ENCODE measurements around the gene NSD2.

The NSD2 gene

GRCh38 chr4:1945912-1946311, 74.7 kb downstream of the NSD2 start:
- H3K27ac ChIP-seq: no peak overlapping the region
- no peak for TF ChIP-seq ZFX (IDR thresholded peaks at IDR 0.05; ENCODE audit: borderline replicate concordance)
- TF ChIP-seq, protein P1, sequence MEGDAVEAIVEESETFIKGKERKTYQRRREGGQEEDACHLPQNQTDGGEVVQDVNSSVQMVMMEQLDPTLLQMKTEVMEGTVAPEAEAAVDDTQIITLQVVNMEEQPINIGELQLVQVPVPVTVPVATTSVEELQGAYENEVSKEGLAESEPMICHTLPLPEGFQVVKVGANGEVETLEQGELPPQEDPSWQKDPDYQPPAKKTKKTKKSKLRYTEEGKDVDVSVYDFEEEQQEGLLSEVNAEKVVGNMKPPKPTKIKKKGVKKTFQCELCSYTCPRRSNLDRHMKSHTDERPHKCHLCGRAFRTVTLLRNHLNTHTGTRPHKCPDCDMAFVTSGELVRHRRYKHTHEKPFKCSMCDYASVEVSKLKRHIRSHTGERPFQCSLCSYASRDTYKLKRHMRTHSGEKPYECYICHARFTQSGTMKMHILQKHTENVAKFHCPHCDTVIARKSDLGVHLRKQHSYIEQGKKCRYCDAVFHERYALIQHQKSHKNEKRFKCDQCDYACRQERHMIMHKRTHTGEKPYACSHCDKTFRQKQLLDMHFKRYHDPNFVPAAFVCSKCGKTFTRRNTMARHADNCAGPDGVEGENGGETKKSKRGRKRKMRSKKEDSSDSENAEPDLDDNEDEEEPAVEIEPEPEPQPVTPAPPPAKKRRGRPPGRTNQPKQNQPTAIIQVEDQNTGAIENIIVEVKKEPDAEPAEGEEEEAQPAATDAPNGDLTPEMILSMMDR (IDR thresholded peaks at IDR 0.05): no peak

DNA sequence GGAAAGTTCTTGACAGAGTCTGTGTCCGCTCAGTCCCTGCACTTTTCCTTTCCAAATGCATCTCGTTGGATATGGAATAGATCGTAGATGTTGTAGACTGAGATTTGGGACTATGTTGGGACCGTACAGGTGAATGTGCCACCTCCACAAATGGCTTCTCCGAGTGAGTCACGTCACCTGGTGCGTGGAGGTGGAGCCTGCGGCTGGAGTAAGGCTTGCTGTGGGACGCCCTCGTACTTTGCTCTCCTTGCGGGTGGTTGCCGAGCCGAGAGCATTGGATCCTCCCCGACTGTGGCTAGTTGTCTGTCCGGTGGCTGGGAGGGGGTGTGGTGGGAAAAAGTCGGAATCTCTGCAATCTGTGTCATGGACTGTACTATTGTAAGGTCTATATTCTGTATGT, 77.0 kb downstream of the NSD2 start:
- H3K27ac ChIP-seq: no peak overlapping the region
- TF ChIP-seq ZFX (IDR thresholded peaks at IDR 0.05; ENCODE audit: borderline replicate concordance): no peak

- TF ChIP-seq, protein P1 (IDR thresholded peaks at IDR 0.05): no peak
- no peak for TF ChIP-seq ZFX (IDR thresholded peaks at IDR 0.05; ENCODE audit: borderline replicate concordance)
- no peak overlapping the region for H3K27ac ChIP-seq
Observed at GRCh38 chr4:1948892-1949436, 77.8 kb downstream of the NSD2 start.

DNA sequence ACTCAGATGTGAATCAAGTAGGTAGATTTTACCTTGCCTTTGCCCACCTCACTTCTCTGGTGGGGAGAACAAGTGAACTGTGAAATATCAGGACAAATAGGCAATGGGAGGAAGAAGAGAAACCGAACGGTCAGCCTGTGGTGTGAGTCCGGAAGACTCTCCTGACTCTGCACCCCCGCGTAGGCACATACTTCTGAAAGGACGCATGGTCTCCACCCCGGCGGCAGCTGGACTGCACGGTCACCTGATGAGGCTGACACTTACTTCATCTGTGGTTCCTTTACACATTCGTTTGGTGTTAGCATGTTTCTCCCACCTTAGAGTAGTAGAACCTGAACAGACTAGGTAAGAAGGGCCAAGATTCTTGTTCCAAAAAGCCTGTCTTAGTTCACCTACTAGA, 79.2 kb downstream of the NSD2 start:
- TF ChIP-seq, protein P1 (IDR thresholded peaks at IDR 0.05): no peak
- no peak for TF ChIP-seq ZFX (IDR thresholded peaks at IDR 0.05; ENCODE audit: borderline replicate concordance)
- no peak overlapping the region for H3K27ac ChIP-seq

GRCh38 chr4:1952058-1952700, 81.0 kb downstream of the NSD2 start:
- TF ChIP-seq, protein P1 (IDR thresholded peaks at IDR 0.05): no peak
- no peak for TF ChIP-seq ZFX (IDR thresholded peaks at IDR 0.05; ENCODE audit: borderline replicate concordance)
- H3K27ac ChIP-seq: no peak overlapping the region

DNA sequence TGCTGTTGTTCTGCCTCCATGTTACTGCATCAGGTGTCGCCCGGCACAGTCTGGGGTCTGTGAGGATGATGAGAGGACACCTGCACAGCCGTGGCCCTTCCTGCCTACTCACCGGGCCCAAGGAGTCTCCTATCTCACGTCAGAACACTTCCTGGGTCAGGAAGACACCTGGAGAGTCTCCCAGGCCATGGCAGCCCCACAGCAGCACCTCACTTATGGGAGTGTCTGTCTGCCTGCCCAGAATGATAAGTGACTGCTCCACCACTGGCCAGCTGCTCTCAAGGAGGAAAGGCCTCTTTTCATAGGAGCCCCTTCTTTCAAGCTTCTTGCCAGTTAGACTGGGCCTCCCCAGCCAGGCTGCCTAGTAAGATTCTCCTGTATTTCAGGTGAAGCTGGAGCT, 81.5 kb downstream of the NSD2 start:
- H3K27ac ChIP-seq: no peak overlapping the region
- no peak for TF ChIP-seq ZFX (IDR thresholded peaks at IDR 0.05; ENCODE audit: borderline replicate concordance)
- TF ChIP-seq, protein P1 (IDR thresholded peaks at IDR 0.05): no peak

DNA sequence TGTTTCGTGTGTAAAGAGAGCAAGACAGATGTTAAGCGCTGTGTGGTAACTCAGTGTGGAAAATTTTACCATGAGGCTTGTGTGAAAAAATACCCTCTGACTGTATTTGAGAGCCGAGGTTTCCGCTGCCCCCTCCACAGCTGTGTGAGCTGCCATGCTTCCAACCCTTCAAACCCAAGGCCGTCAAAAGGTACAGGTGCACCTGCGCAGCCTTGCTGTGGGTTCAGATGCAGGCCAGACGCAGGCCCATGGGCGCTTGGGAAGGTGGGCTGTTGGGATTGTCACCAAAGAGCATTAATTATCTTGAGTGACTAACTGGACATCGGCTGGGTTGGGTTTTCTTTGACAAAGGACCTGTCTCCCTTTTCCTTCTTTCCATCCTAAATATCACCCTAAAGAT, 82.1 kb downstream of the NSD2 start:
- no peak overlapping the region for H3K27ac ChIP-seq
- no peak for TF ChIP-seq ZFX (IDR thresholded peaks at IDR 0.05; ENCODE audit: borderline replicate concordance)
- TF ChIP-seq, protein P1 (IDR thresholded peaks at IDR 0.05): no peak

- H3K27ac ChIP-seq: no peak overlapping the region
- TF ChIP-seq, protein P1 (IDR thresholded peaks at IDR 0.05): no peak
- no peak for TF ChIP-seq ZFX (IDR thresholded peaks at IDR 0.05; ENCODE audit: borderline replicate concordance)
Observed at GRCh38 chr4:1956631-1957030, 85.4 kb downstream of the NSD2 start.
